K562 (cell line): Measurements from ENCODE around the gene SLC10A3. TPM values are rescaled to one million over a fixed set of nuclear protein-coding genes. Genes with fewer than 3 reads are reported as not detected.

ENCODE experiments used
- ATAC-seq: fragments of 200-7000 bp; cut with Tn5 transposase; 3 replicates; pipeline ENCODE4 v1.9.1; 2020; ENCODE audit warnings: moderate library complexity
- BruUV-seq: library from RNA; stranded (reverse); fragments of 400-500 nt; replicated peaks from 2 replicates; lab custom pipeline; 2021; lab: Mats Ljungman, UMichigan
- CTCF ChIA-PET: fragments of 300-600 bp; formaldehyde crosslinking; extraction: SDS; loops from one replicate; lab custom pipeline; 2021; ENCODE audit warnings: low intra/inter-chr PET ratio; lab: Yijun Ruan, JAX
- POLR2A ChIA-PET: fragments of 300-600, 350-650 bp; sonication (Branson Sonifier 250); formaldehyde crosslinking; extraction: SDS; loops from one replicate; lab custom pipeline; 2021; ENCODE audit warnings: antibody characterized with exemption, inconsistent platforms; lab: Yijun Ruan, JAX
- DNase-seq, 4 experiments: peaks; one replicate each; pipeline versions ENCODE4 v3.0.0 to v3.0.0-alpha.2; 2011 to 2018; ENCODE audit warnings: low spot score in 3 of 4, mixed read lengths in 3 of 4; ENCODE audit errors: extremely low read depth in 1 of 4
- FAIRE-seq: peaks from 2 replicates; lab custom pipeline; 2011; peaks lifted over from hg19 to GRCh38; lab: Jason Lieb, UNC
- H2AFZ ChIP-seq: 2 replicates; pipeline ENCODE4 v1.6.0; 2011; ENCODE audit warnings: low read depth, low read length, control low read depth, inconsistent platforms
- H3K27ac ChIP-seq: fragments of 200-600 bp; 3 replicates; pipeline ENCODE4 v1.8.0; 2011; ENCODE audit warnings: low read depth, mild to moderate bottlenecking, control low read depth, inconsistent platforms, low read length, moderate library complexity, mixed read lengths; ENCODE audit errors: extremely low read depth
- H3K27me3 ChIP-seq, 2 experiments: fragments of 300-600 bp in 1 of 2; 2 replicates in 1 of 2; 3 replicates in 1 of 2; pipeline versions ENCODE4 v1.6.0 to v1.8.0; 2011; ENCODE audit warnings: inconsistent platforms in 2 of 2, low read length in 2 of 2, mild to moderate bottlenecking in 1 of 2, mixed read lengths in 1 of 2, moderate library complexity in 1 of 2; ENCODE audit not compliant: control insufficient read depth in 2 of 2, insufficient read depth in 2 of 2
- H3K36me3 ChIP-seq: fragments of 300-600 bp; 3 replicates; pipeline ENCODE4 v1.8.0; 2011; ENCODE audit warnings: mild to moderate bottlenecking, low read length, inconsistent platforms; ENCODE audit not compliant: control insufficient read depth, insufficient read depth
- H3K4me1 ChIP-seq, 2 experiments: fragments of 200-600 bp in 1 of 2; replicated peaks in 1 of 2; 2 replicates in 1 of 2; 3 replicates in 1 of 2; pipeline versions ENCODE4 v1.5.1 to v1.8.0; 2011; ENCODE audit warnings: inconsistent platforms in 2 of 2, low read length in 2 of 2, mild to moderate bottlenecking in 1 of 2, mixed read lengths in 1 of 2, moderate library complexity in 1 of 2; ENCODE audit not compliant: control insufficient read depth in 2 of 2, insufficient read depth in 2 of 2
- H3K4me2 ChIP-seq: 2 replicates; pipeline ENCODE4 v1.6.1; 2011; ENCODE audit warnings: low read length, control low read depth, inconsistent platforms, mixed read lengths; ENCODE audit not compliant: insufficient read depth
- H3K4me3 ChIP-seq: fragments of 200-600 bp; sonication (generic), shearing (Covaris generic); 2 replicates; pipeline ENCODE4 v1.5.1; 2016; ENCODE audit warnings: control low read depth, inconsistent platforms
- H3K79me2 ChIP-seq: fragments of 200-600 bp; 3 replicates; pipeline ENCODE4 v1.8.0; 2011; ENCODE audit warnings: low read length, inconsistent platforms; ENCODE audit not compliant: control insufficient read depth, insufficient read depth
- H3K9ac ChIP-seq, 2 experiments: 2 replicates each; pipeline versions ENCODE4 v1.6.0 to v1.6.1; 2011; ENCODE audit warnings: low read depth in 2 of 2, low read length in 2 of 2, control low read depth in 1 of 2, inconsistent platforms in 1 of 2, mild to moderate bottlenecking in 1 of 2, mixed read lengths in 1 of 2; ENCODE audit not compliant: insufficient read depth in 1 of 2
- H3K9me1 ChIP-seq: one replicate; pipeline ENCODE4 v1.6.0; 2011; ENCODE audit warnings: inconsistent platforms, mild to moderate bottlenecking, low read length, moderate library complexity; ENCODE audit not compliant: control insufficient read depth, insufficient read depth
- H3K9me3 ChIP-seq: replicated peaks from 2 replicates; pipeline ENCODE4 v1.5.1; 2011; ENCODE audit warnings: low read depth, low read length, inconsistent platforms; ENCODE audit not compliant: control insufficient read depth, insufficient read depth
- H4K20me1 ChIP-seq: replicated peaks from 2 replicates; pipeline ENCODE4 v1.6.1; 2011; ENCODE audit warnings: low read length, inconsistent platforms, mixed read lengths; ENCODE audit not compliant: control insufficient read depth, insufficient read depth
- HES1 ChIP-seq: fragments of 450-650 bp; IDR thresholded peaks from 2 replicates; pipeline ENCODE4 v1.6.1; 2016; ENCODE audit warnings: low read depth, mild to moderate bottlenecking, moderate library complexity
- KAT7 ChIP-seq: sonication (generic); formaldehyde crosslinking; IDR thresholded peaks from 2 replicates; pipeline ENCODE4 v1.8.0; 2022; ENCODE audit warnings: missing genetic modification reagents, mild to moderate bottlenecking, borderline replicate concordance
- NFIX ChIP-seq: fragments of 250-450 bp; sonication (Bioruptor Pico); IDR thresholded peaks from 2 replicates; pipeline ENCODE4 v1.4.0; 2020; ENCODE audit warnings: low read depth, mild to moderate bottlenecking, moderate library complexity
- SMAD3 ChIP-seq: fragments of 450-650 bp; formaldehyde crosslinking; conservative IDR thresholded peaks from 2 replicates; pipeline ENCODE4 v1.4.0; 2020; ENCODE audit warnings: mild to moderate bottlenecking
- WGBS: fragments of 100-300 bp; shearing (Covaris generic); methylation state at CpG from one replicate; pipeline ENCODE4 v1.1.6; 2016; ENCODE audit warnings: low coverage, mixed read lengths; ENCODE audit not compliant: insufficient coverage; ENCODE audit errors: missing lambda C conversion rate; 5-methylcytosine and 5-hydroxymethylcytosine counted together
- in situ Hi-C: fragments of 300-500 bp; cut with MboI; formaldehyde crosslinking; loops from 4 replicates; pipeline ENCODE4 v1.15.0; 2018; ENCODE audit warnings: inconsistent platforms, mixed read lengths
- intact Hi-C: fragments of 100-400 bp; cut with micrococcal nuclease; formaldehyde crosslinking; loops from 2 replicates; pipeline ENCODE4 v1.14.2; 2022
- polyA plus RNA-seq, 8 experiments: library from polyadenylated mRNA; depleted of rRNA in 4 of 8; stranded (reverse) in 5 of 8; unstranded in 3 of 8; fragments of >200 nt; fragmentation: Nextera tagmentation in 2 of 8; fragmentation: Illumina TruSeq in 1 of 8; extraction: Ambion mirVana in 2 of 8; extraction: Trizol in 1 of 8; gene quantifications; 2 replicates each; pipeline versions ENCODE4 v1.2.1 to v1.2.3, GENCODE V29; 2011 to 2014; ENCODE audit warnings: inconsistent platforms in 1 of 8, missing spikeins in 1 of 8
- total RNA-seq, 7 experiments: library from RNA; depleted of rRNA in 6 of 7; stranded (reverse); fragments of >200 nt in 6 of 7; fragmentation: Illumina TruSeq in 2 of 7; extraction: Trizol in 2 of 7; gene quantifications; 2 replicates each; pipeline versions ENCODE4 v1.2.1 to v1.2.3, GENCODE V29; 2011 to 2021; ENCODE audit warnings: low replicate concordance in 1 of 7

Gene SLC10A3
- total and polyA plus RNA-seq, 9 of the 15 experiments (the other 6 are each of a cell fraction or from before 2014, with no cell fraction given): 5.2 to 30.6 (median 16.7) TPM

- Histone ChIP-seq H3K9ac (no peak overlapping the region), H3K27ac (no peak overlapping the region), H3K4me2 (no peak overlapping the region), H3K4me3 (no peak overlapping the region), H3K4me1 (peaks cover 11 to 37% of the 10 kb centered on the region in 2 experiments; a peak in 4 of 5 replicates), H3K9me1 (no peaks in the 10 kb centered on the region), H3K36me3 (peaks cover 56% of the 10 kb centered on the region; the same call in 2 of the 3 replicates), H4K20me1 (no peaks in the 10 kb centered on the region), H2AFZ (no peak overlapping the region), H3K27me3 (no peaks in the 10 kb centered on the region), H3K79me2 (peaks cover 10% of the 10 kb centered on the region), H3K9me3 (no peaks in the 10 kb centered on the region)
- TF ChIP-seq HES1 (no peak), NFIX (CRISPR knock-in tag) (no peak), SMAD3 (CRISPR knock-in tag) (no peak), KAT7 (CRISPR knock-in tag) (no peak)
- ChIA-PET CTCF (no interaction called here), POLR2A (interaction anchor here (0.6 to 4.4 kb wide), 4 partner anchors 11 to 168 kb away, joined by 3 to 35 read pairs (median 6); partner anchors contain the start of gene RPL10)
- intact Hi-C loops (no loop called here), in situ Hi-C loops (loop anchor here (10.0 to 25.0 kb wide), 3 partner anchors 127 to 369 kb away; partner anchors contain the start of genes DNASE1L1, EMD and FLNA)
- ATAC-seq (no peak), FAIRE-seq (no peak), DNase-seq (no peak)
- WGBS: 100% methylated on average over 2 of the region's 16 CpGs
- BruUV-seq: no TSS peak
Measured at GRCh38 chrX:154531626-154532025, 41.2 kb upstream of the SLC10A3 start.
